ENCODE measurements around the gene REV3L.
A peak's percentile ranks its signal among the peaks of the same experiment; 100 is the strongest.
"Not testable (repeated sequence)": the region's sequence is repeated elsewhere in the genome, so short reads cannot be mapped to it uniquely, and the experiment has no call there.

The REV3L gene

GRCh38 chr6:111342913-111343312, 140.1 kb downstream of the REV3L start:
- TF ChIP-seq CTCF (conservative IDR thresholded peaks at IDR 0.05) = no peak

GRCh38 chr6:111339294-111339693, 143.7 kb downstream of the REV3L start:
- no peak for TF ChIP-seq CTCF (conservative IDR thresholded peaks at IDR 0.05)
- H3K27ac ChIP-seq = no peak overlapping the region

More at GRCh38 chr6:111342913-111343312, 140.1 kb downstream of the REV3L start:
- no peak overlapping the region for H3K27ac ChIP-seq

DNA sequence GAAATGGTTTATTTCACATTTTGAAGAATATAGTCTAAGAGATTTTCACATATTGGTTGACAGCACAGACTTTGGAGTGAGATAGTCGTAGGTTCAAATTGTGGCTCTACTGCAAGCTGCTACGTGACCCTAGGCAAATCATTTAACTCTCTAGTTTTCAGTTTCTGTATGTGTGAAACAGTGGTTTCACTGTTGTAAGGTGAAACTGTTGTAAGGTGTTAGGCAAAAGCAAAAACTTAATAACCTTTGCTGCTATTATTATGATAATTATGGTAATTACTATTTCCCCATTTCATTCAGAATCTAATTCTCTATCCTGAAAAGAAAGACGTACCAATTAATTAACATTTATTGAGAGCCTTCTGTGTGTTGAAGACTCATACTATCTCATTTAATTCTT, 144.2 kb downstream of the REV3L start:
- no peak for TF ChIP-seq CTCF (conservative IDR thresholded peaks at IDR 0.05)
- no peak overlapping the region for H3K27ac ChIP-seq

DNA sequence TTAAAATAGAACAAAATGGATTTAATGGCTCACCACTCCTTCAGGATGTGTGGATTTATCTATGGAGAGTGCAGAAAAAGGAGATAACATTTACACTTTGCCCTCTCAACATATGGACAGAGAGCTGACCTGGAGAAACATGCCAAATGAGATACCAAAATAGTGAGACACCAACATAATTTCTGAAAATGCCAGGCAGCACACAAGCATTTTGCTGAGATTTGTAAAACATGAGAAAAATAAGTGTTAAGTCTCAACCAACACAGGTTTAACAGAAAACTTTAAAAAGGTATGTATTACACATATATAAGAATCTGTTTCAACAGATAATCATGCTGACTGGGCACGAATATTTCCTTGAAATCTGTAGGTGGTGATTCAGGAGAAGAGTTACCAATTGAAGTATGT, 145.2 kb downstream of the REV3L start:
- H3K27ac ChIP-seq = no peak overlapping the region
- TF ChIP-seq CTCF (conservative IDR thresholded peaks at IDR 0.05) = no peak

DNA sequence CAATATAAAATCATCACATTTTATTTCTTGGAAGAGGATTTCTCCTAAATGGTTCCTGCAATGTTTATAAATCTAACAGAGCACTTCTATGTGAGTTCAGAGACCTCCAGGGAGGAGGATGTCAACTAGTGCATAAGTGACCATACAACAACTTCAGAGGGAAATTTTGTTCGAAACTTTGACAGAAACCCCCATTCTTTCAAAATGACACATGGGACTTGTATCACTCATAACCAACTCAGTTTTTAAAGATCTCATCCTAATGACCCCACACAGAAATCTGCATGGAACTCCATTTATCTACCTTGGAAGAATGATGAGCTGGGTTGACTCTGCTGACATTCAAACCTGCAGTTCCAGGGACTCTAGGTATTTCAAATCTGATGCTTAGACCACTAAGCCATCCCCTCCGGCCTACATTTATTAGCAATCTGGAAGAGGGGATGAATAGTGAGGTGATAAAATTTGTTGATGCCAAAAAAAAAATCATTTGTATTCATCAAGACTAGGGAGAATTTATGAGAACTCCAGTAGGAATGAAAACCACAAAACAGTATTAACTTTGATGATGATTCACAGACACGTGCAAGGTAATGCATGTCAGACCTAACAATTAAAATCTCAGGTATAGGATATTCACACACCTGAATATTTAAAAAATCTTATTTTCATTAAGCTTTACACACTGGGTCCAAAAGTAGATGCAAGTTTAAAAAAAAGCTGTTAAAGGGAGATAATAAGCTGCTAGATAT, 153.0 kb downstream of the REV3L start:
- no peak for TF ChIP-seq CTCF (conservative IDR thresholded peaks at IDR 0.05)
- no peak overlapping the region for H3K27ac ChIP-seq

- no peak overlapping the region for H3K27ac ChIP-seq
- TF ChIP-seq CTCF (conservative IDR thresholded peaks at IDR 0.05) = no peak
Measured at GRCh38 chr6:111326563-111326962, 156.5 kb downstream of the REV3L start.

DNA sequence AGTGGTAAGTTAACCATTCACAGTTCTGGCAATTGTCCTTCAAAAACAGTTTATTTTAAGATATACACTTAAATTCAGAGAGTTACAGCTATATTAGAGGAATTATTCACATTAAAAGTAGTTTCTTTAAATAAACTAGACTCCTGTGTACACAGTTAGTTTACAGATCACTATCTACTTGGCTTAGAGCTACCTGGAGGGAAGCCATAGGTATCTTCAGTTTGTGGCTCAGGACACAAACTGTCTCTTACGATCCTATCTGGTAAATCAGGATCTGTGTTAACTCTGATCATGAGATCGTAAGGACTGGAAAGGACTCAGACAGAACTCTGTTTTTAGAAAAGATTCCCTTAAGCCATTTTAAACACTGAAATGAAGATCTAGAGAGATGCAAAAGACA, 160.9 kb downstream of the REV3L start:
- H3K27ac ChIP-seq = peak overlapping the region; percentile 77
- TF ChIP-seq CTCF (conservative IDR thresholded peaks at IDR 0.05) = no peak

GRCh38 chr6:111307950-111308349, 175.1 kb downstream of the REV3L start:
- not testable (repeated sequence) for H3K27ac ChIP-seq
